Smooth muscle cell of the coronary artery (primary cell): ENCODE data around the gene SIX1. TPM values are rescaled to one million over a fixed set of nuclear protein-coding genes. Genes with fewer than 3 reads are reported as not detected.

ENCODE experiments used
- total RNA-seq: library from RNA; depleted of rRNA; stranded (reverse); fragments of >200 nt; gene quantifications from 2 replicates; pipeline ENCODE4 v1.2.3, GENCODE V29; 2014; ENCODE audit warnings: low replicate concordance

The SIX1 gene
- total RNA-seq, result 0.45 and 1.1 TPM in 2 replicates

DNA sequence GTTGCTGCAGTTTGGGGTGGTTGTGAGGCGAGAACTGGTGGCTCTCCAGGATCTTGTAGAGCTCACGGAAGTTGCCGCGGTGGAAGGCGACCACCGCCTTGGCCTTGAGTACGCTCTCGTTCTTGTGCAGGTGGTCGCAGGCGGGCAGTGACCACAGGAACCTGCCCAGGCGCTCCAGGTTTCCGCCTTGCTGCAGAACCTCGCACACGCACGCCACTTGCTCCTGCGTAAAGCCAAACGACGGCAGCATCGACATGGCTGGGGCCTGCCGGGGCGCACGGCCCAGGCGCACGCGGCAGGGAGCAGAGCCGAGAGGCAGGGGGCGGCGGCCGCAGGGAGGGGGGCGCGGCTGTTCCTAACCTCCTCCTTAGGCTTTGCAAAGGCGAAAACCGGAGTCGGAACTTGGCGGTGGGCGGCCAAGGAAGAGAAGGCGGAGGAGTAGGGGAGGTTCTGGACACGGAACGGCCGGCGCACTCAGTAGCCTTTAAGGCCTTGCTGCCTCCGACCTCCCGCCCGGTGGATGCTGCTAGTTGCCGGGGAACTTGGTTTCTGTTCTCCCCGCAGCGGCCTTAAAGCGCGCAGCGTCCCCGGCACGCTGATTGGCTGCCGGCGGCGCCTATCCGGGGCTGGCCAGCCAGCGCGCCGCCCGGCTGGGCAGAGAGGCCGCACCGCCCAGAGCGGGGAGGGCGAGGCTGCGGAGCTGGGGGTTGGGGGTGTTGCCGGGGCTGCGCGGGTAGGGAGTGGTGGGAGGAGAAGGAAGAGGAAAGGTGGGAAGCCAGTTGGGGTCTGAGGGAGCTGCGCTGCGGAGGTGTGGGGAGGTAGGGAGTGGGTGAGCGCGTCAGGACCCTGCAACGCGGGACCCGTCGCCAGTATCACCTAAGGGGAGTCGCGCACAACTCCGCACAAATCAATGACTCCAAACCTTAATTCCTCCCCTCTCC lies at the start of gene SIX1:
Gene SIX1, minus strand, starts transcription at position 544 of the 941 bp plus-strand sequence. Its CDS starts 288 bp downstream, at position 256.

Other genes with a start within 250 kb of the SIX1 start
- gene C14orf39, start 163.4 kb downstream of the SIX1 start, total RNA-seq, result not detected in 2 replicates
- gene SIX6, start 140.3 kb downstream of the SIX1 start, total RNA-seq, result not detected in 2 replicates
- 4.2 and 6.5 TPM in 2 replicates for gene SIX4, start 74.9 kb upstream of the SIX1 start, total RNA-seq
- 11.9 and 38.7 TPM in 2 replicates for gene MNAT1, start 85.3 kb upstream of the SIX1 start, total RNA-seq